Upper lobe of right lung (tissue), 1 donor: ENCODE measurements around the gene CUEDC1. TPM values are rescaled to one million over a fixed set of nuclear protein-coding genes. Genes with fewer than 3 reads are reported as not detected.
"Not testable (repeated sequence)": the region's sequence is repeated elsewhere in the genome, so short reads cannot be mapped to it uniquely, and the experiment has no call there.

Experiments
- ATAC-seq: fragments of 200-7000 bp; cut with Tn5 transposase; one replicate; pipeline ENCODE4 v1.9.1; 2020; ENCODE audit warnings: mild to moderate bottlenecking, moderate library complexity
- DNase-seq: peaks from one replicate; pipeline ENCODE4 v3.0.0-alpha.2; 2020
- H3K27ac ChIP-seq: fragments of 200-600 bp; one replicate; pipeline ENCODE4 v1.8.0; 2022
- H3K27me3 ChIP-seq: fragments of 200-600 bp; one replicate; pipeline ENCODE4 v1.8.0; 2022; ENCODE audit warnings: mild to moderate bottlenecking
- H3K36me3 ChIP-seq: fragments of 200-600 bp; one replicate; pipeline ENCODE4 v1.8.0; 2022
- H3K4me1 ChIP-seq: fragments of 200-600 bp; one replicate; pipeline ENCODE4 v1.8.0; 2022
- H3K4me3 ChIP-seq: fragments of 200-600 bp; one replicate; pipeline ENCODE4 v1.8.0; 2022; ENCODE audit warnings: mild to moderate bottlenecking
- H3K9me3 ChIP-seq: fragments of 200-600 bp; one replicate; pipeline ENCODE4 v1.8.0; 2022
- CTCF ChIP-seq: fragments of 200-600 bp; IDR thresholded peaks from one replicate; pipeline ENCODE4 v1.8.0; 2022; ENCODE audit warnings: antibody characterized with exemption
- intact Hi-C: fragments of 100-400 bp; cut with DNase I; formaldehyde crosslinking; loops from one replicate; pipeline ENCODE4 v1.11.0; 2022
- total RNA-seq: library from RNA; stranded (reverse); fragmentation: NEBNext Ultra II Directional; extraction: Animal tissue kit (Norgen Biotek cat#: 25700); gene quantifications from one replicate; pipeline ENCODE4 v1.2.1, GENCODE V29; 2021
- donor health status: DM: no; HTN: yes; CAD: no; lungs with severe emphysema.

CUEDC1 gene
- total RNA-seq, 1 donor from 2014 or later: 41.9 TPM

GRCh38 chr17:57927048-57927723 is 28.0 kb downstream of the CUEDC1 start:
- H3K36me3 ChIP-seq: no peaks in the 10 kb centered on the region
- H3K27ac ChIP-seq: peak overlapping the region; percentile 47
- DNase-seq (no peak), ATAC-seq (peak; percentile 52)
- H3K27me3 ChIP-seq: no peaks in the 10 kb centered on the region
- no peak overlapping the region for H3K4me3 ChIP-seq
- no peak for TF ChIP-seq CTCF
- H3K4me1 ChIP-seq: peaks cover 51% of the 10 kb centered on the region
- intact Hi-C loops: no loop called here
- H3K9me3 ChIP-seq: no peaks in the 10 kb centered on the region

- peaks cover 56% of the 10 kb centered on the region for H3K4me1 ChIP-seq
- H3K4me3 ChIP-seq: no peak overlapping the region
- H3K36me3 ChIP-seq: no peaks in the 10 kb centered on the region
- H3K27me3 ChIP-seq: no peaks in the 10 kb centered on the region
- intact Hi-C loops: no loop called here
- no peak for TF ChIP-seq CTCF
- no peak for ATAC-seq
- no peaks in the 10 kb centered on the region for H3K9me3 ChIP-seq
- H3K27ac ChIP-seq: peak overlapping the region; percentile 47
- DNase-seq: no peak
These were observed 28.5 kb downstream of the CUEDC1 start for GRCh38 chr17:57926723-57927047.

- Histone ChIP-seq H3K36me3 (no peaks in the 10 kb centered on the region), H3K4me3 (no peak overlapping the region), H3K27ac (no peak overlapping the region), H3K27me3 (no peaks in the 10 kb centered on the region), H3K4me1 (peaks cover 57% of the 10 kb centered on the region), H3K9me3 (no peaks in the 10 kb centered on the region)
- ATAC-seq: no peak
- TF ChIP-seq CTCF: no peak
- intact Hi-C loops: no loop called here
- no peak for DNase-seq
These were observed 29.7 kb downstream of the CUEDC1 start for GRCh38 chr17:57925361-57925990.

DNA sequence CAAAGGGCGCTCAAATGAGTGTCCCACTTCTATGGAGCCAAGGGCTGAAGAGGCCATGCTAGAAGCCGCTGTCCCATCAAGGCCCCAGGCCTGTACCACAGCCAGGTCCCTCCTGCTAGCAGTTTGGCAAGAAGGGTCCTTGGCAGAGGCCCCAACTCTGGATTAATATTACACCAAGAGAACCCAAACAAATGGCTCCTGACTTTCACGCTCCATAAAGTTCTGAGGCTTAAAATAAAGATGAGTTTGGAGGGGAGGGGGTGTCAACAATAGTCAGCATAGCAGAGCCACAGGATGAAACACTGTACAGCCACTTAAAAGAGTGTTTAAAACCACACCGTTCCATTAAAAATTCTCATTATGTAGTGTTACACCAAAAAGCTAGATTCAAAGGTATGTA is 30.5 kb downstream of the CUEDC1 start:
- no peak for DNase-seq
- H3K4me1 ChIP-seq: peaks cover 54% of the 10 kb centered on the region
- intact Hi-C loops: no loop called here

GRCh38 chr17:57923182-57923872 is 31.9 kb downstream of the CUEDC1 start:
- no peak overlapping the region for H3K4me3 ChIP-seq
- ATAC-seq (no peak), DNase-seq (no peak)
- no peak overlapping the region for H3K27ac ChIP-seq
- H3K27me3 ChIP-seq: no peaks in the 10 kb centered on the region
- no peaks in the 10 kb centered on the region for H3K9me3 ChIP-seq
- no peaks in the 10 kb centered on the region for H3K36me3 ChIP-seq
- intact Hi-C loops: no loop called here
- no peak for TF ChIP-seq CTCF
- H3K4me1 ChIP-seq: peaks cover 51% of the 10 kb centered on the region

More for the DNA sequence above, 30.5 kb downstream of the CUEDC1 start:
- Histone ChIP-seq H3K27ac (no peak overlapping the region), H3K36me3 (no peaks in the 10 kb centered on the region), H3K9me3 (no peaks in the 10 kb centered on the region), H3K4me3 (no peak overlapping the region), H3K27me3 (no peaks in the 10 kb centered on the region)
- no peak for TF ChIP-seq CTCF
- no peak for ATAC-seq

DNA sequence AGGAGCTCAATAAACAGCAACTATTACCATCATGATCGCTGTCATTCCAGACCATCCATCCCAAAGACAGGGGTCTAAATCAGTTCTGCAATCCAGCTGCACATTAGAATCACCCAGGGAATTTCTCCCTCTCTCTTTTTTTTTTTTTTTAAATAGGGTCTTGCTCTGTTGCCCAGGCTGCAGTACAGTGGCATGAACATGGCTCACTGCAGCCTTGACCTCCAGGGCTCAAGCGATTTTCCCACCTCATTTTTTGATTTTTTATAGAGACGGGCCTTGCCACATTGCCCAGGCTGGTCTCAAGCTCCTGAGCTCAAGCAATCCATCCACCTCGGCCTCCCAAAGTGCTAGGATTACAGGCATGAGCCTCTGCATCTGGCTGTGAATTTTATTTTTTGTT is 32.5 kb downstream of the CUEDC1 start:
- peaks cover 56% of the 10 kb centered on the region for H3K4me1 ChIP-seq
- H3K27ac ChIP-seq, DNase-seq, H3K4me3 ChIP-seq, intact Hi-C loops, H3K9me3 ChIP-seq, H3K27me3 ChIP-seq, ATAC-seq, H3K36me3 ChIP-seq: not testable (repeated sequence)
